IMR-90 (cell line): ENCODE measurements around the gene FAM193A. TPM values are rescaled to one million over a fixed set of nuclear protein-coding genes. Genes with fewer than 3 reads are reported as not detected.

Experiments used
- ATAC-seq: fragments of 200-7000 bp; cut with Tn5 transposase; 2 replicates; pipeline ENCODE4 v1.9.1; 2020; ENCODE audit warnings: low read depth, mild to moderate bottlenecking, moderate library complexity
- Bru-seq: library from RNA; stranded (reverse); fragments of 400-500 nt; gene quantifications from one replicate; lab custom pipeline; 2021; lab: Mats Ljungman, UMichigan
- BruChase-seq, 2 experiments: library from RNA; stranded (reverse); fragments of 400-500 nt; gene quantifications; one replicate each; lab custom pipeline; 2021; lab: Mats Ljungman, UMichigan
- BruUV-seq: library from RNA; stranded (reverse); fragments of 400-500 nt; replicated peaks from 2 replicates; lab custom pipeline; 2021; lab: Mats Ljungman, UMichigan
- CTCF ChIA-PET: fragments of 300-600 bp; formaldehyde crosslinking; extraction: SDS; loops from one replicate; lab custom pipeline; 2021; ENCODE audit warnings: antibody characterized with exemption; lab: Yijun Ruan, JAX
- POLR2A ChIA-PET: fragments of 300-600 bp; sonication (Branson Sonifier 250); formaldehyde crosslinking; loops from one replicate; lab custom pipeline; 2022; ENCODE audit warnings: antibody characterized with exemption; ENCODE audit not compliant: unreplicated experiment; lab: Charles Lee
- DNase-seq: peaks from one replicate; pipeline ENCODE4 v3.0.0; 2013
- H2AFZ ChIP-seq: replicated peaks from 2 replicates; pipeline ENCODE3; 2013; ENCODE audit warnings: low read length, mild to moderate bottlenecking; ENCODE audit not compliant: poor library complexity
- H2AK5ac ChIP-seq: 2 replicates; pipeline ENCODE4 v1.6.1; 2013; ENCODE audit warnings: low read depth, low read length, inconsistent platforms
- H2AK9ac ChIP-seq: replicated peaks from 2 replicates; pipeline ENCODE3; 2013; ENCODE audit warnings: mild to moderate bottlenecking, low read depth, low read length, moderate library complexity; ENCODE audit not compliant: poor library complexity
- H2BK120ac ChIP-seq: 2 replicates; pipeline ENCODE4 v1.6.1; 2013; ENCODE audit warnings: low read depth, low read length, inconsistent platforms
- H2BK15ac ChIP-seq: 3 replicates; pipeline ENCODE4 v1.6.1; 2013; ENCODE audit warnings: low read depth, low read length, inconsistent platforms
- H2BK20ac ChIP-seq: 2 replicates; pipeline ENCODE4 v1.6.1; 2013; ENCODE audit warnings: low read depth, mild to moderate bottlenecking, inconsistent platforms, low read length, moderate library complexity
- H2BK5ac ChIP-seq: 2 replicates; pipeline ENCODE4 v1.6.1; 2013; ENCODE audit warnings: mild to moderate bottlenecking, low read depth, low read length, inconsistent platforms; ENCODE audit not compliant: poor library complexity, severe bottlenecking
- H3K14ac ChIP-seq: replicated peaks from 2 replicates; pipeline ENCODE4 v1.6.1; 2013; ENCODE audit warnings: low read depth, low read length, inconsistent platforms
- H3K18ac ChIP-seq: 2 replicates; pipeline ENCODE4 v1.6.1; 2013; ENCODE audit warnings: low read depth, low read length, control low read depth
- H3K23ac ChIP-seq: 2 replicates; pipeline ENCODE4 v1.6.1; 2013; ENCODE audit warnings: low read depth, low read length, inconsistent platforms
- H3K27ac ChIP-seq: 2 replicates; pipeline ENCODE4 v1.5.1; 2013; ENCODE audit warnings: mild to moderate bottlenecking, control low read depth, low read length; ENCODE audit not compliant: insufficient read depth
- H3K27me3 ChIP-seq: 2 replicates; pipeline ENCODE4 v1.6.1; 2013; ENCODE audit warnings: low read length; ENCODE audit not compliant: control insufficient read depth, insufficient read depth
- H3K36me3 ChIP-seq: 2 replicates; pipeline ENCODE4 v1.6.1; 2013; ENCODE audit warnings: low read length, mixed read lengths; ENCODE audit not compliant: control insufficient read depth, insufficient read depth
- H3K4ac ChIP-seq: 2 replicates; pipeline ENCODE4 v1.6.1; 2013; ENCODE audit warnings: low read depth, low read length, inconsistent platforms
- H3K4me1 ChIP-seq: 2 replicates; pipeline ENCODE4 v1.6.1; 2013; ENCODE audit warnings: low read length, mixed read lengths; ENCODE audit not compliant: control insufficient read depth, insufficient read depth
- H3K4me2 ChIP-seq: 2 replicates; pipeline ENCODE4 v1.6.1; 2013; ENCODE audit warnings: low read depth, mild to moderate bottlenecking, control low read depth, low read length, moderate library complexity
- H3K4me3 ChIP-seq: 2 replicates; pipeline ENCODE4 v1.5.1; 2013; ENCODE audit warnings: low read depth, mild to moderate bottlenecking, control low read depth, low read length, moderate library complexity; ENCODE audit not compliant: insufficient read depth
- H3K56ac ChIP-seq: 2 replicates; pipeline ENCODE4 v1.6.1; 2013; ENCODE audit warnings: low read length, inconsistent platforms; ENCODE audit not compliant: insufficient read depth; ENCODE audit errors: extremely low read depth
- H3K79me1 ChIP-seq, 2 experiments: 2 replicates each; pipeline ENCODE4 v1.6.1; 2013; ENCODE audit warnings: low read length in 2 of 2, inconsistent platforms in 1 of 2, low read depth in 1 of 2
- H3K9ac ChIP-seq: 2 replicates; pipeline ENCODE4 v1.6.1; 2013; ENCODE audit warnings: low read depth, low read length, control low read depth
- H3K9me1 ChIP-seq: 2 replicates; pipeline ENCODE4 v1.6.1; 2013; ENCODE audit warnings: low read length, inconsistent platforms; ENCODE audit not compliant: insufficient read depth
- H3K9me3 ChIP-seq: 2 replicates; pipeline ENCODE4 v1.6.1; 2013; ENCODE audit warnings: low read length; ENCODE audit not compliant: control insufficient read depth, insufficient read depth
- H4K20me1 ChIP-seq: 2 replicates; pipeline ENCODE4 v1.6.1; 2013; ENCODE audit warnings: low read length, inconsistent platforms; ENCODE audit not compliant: insufficient read depth
- H4K5ac ChIP-seq: 2 replicates; pipeline ENCODE4 v1.6.1; 2013; ENCODE audit warnings: mild to moderate bottlenecking, low read depth, low read length, control low read depth
- H4K8ac ChIP-seq, 2 experiments: 2 replicates each; pipeline ENCODE4 v1.6.1; 2013; ENCODE audit warnings: low read depth in 2 of 2, low read length in 2 of 2, control low read depth in 1 of 2, inconsistent platforms in 1 of 2
- H4K91ac ChIP-seq: 2 replicates; pipeline ENCODE4 v1.6.1; 2013; ENCODE audit warnings: low read depth, low read length, inconsistent platforms; ENCODE audit not compliant: insufficient read depth
- BHLHE40 ChIP-seq: fragments of 150-350 bp; IDR thresholded peaks from 2 replicates; pipeline ENCODE4 v1.6.1; 2016; ENCODE audit warnings: mild to moderate bottlenecking, low read depth, low read length
- CEBPB ChIP-seq: IDR thresholded peaks from 2 replicates; pipeline ENCODE4 v1.6.1; 2012; ENCODE audit warnings: low read depth, low read length, improper control_type of control experiment
- ELK1 ChIP-seq: fragments of 150-350 bp; IDR thresholded peaks from 2 replicates; pipeline ENCODE4 v1.6.1; 2016; ENCODE audit warnings: low read depth, mild to moderate bottlenecking, low read length, moderate library complexity, borderline replicate concordance
- MAZ ChIP-seq: IDR thresholded peaks from 2 replicates; pipeline ENCODE4 v1.6.1; 2012; ENCODE audit warnings: low read depth, mild to moderate bottlenecking, low read length, improper control_type of control experiment, moderate library complexity, borderline replicate concordance
- MXI1 ChIP-seq: IDR thresholded peaks from 2 replicates; pipeline ENCODE4 v1.6.1; 2012; ENCODE audit warnings: low read depth, mild to moderate bottlenecking, low read length, moderate library complexity, borderline replicate concordance
- POLR2A ChIP-seq: IDR thresholded peaks from 2 replicates; pipeline ENCODE4 v1.6.1; 2012; ENCODE audit warnings: mild to moderate bottlenecking, low read depth, low read length
- RAD21 ChIP-seq: IDR thresholded peaks from 2 replicates; pipeline ENCODE4 v1.6.1; 2012; ENCODE audit warnings: low read length, improper control_type of control experiment
- USF2 ChIP-seq: fragments of 150-350 bp; IDR thresholded peaks from 2 replicates; pipeline ENCODE4 v1.6.1; 2017; ENCODE audit warnings: mild to moderate bottlenecking, antibody characterized with exemption, low read length, low read depth
- WGBS, 2 experiments: methylation state at CpG; one replicate each; pipeline versions ENCODE4 v1.1.5 to v1.1.7; 2013; ENCODE audit warnings: missing lambda C conversion rate in 2 of 2; ENCODE audit not compliant: insufficient read length in 1 of 2; ENCODE audit errors: extremely low coverage in 2 of 2; 5-methylcytosine and 5-hydroxymethylcytosine counted together
- dilution Hi-C: fragments of 300-500 bp; cut with HindIII; formaldehyde crosslinking; loops from one replicate; pipeline ENCODE4 v1.14.3; 2018; ENCODE audit warnings: low sequenced_read_pairs; ENCODE audit not compliant: unreplicated experiment
- in situ Hi-C: fragments of 300-500 bp; cut with MboI; formaldehyde crosslinking; loops from 3 replicates; pipeline ENCODE4 v1.14.3; 2019; ENCODE audit warnings: low sequenced_read_pairs, inconsistent platforms, mixed read lengths
- intact Hi-C: fragments of 100-400 bp; cut with micrococcal nuclease; formaldehyde crosslinking; loops from 2 replicates; pipeline ENCODE4 v1.10.0; 2022
- long read RNA-seq: library from polyadenylated mRNA; unstranded; transcript quantifications from one replicate; pipeline ENCODE4 v2.0.0, GENCODE V29; 2021; ENCODE audit not compliant: unreplicated experiment
- polyA plus RNA-seq, 3 experiments: library from polyadenylated mRNA; depleted of rRNA; stranded (reverse); fragments of >200 nt; gene quantifications; 2 replicates each; pipeline ENCODE4 v1.2.3, GENCODE V29; 2012; ENCODE audit warnings: low replicate concordance in 1 of 3
- total RNA-seq: library from RNA; depleted of rRNA; stranded (reverse); fragments of >200 nt; gene quantifications from 2 replicates; pipeline ENCODE4 v1.2.3, GENCODE V29; 2012; rRNA removed

Gene FAM193A
- 6.8 and 8.1 TPM in 2 replicates for total RNA-seq
- polyA plus RNA-seq (2012; rRNA removed), result 9.5 and 11.0 TPM in 2 replicates
- polyA plus RNA-seq (2012; cell fraction: cytosol; rRNA removed), result 7.7 and 8.2 TPM in 2 replicates
- 35.7 and 38.6 TPM in 2 replicates for polyA plus RNA-seq (2012; cell fraction: nucleus; rRNA removed; ENCODE audit: low replicate concordance)
- percentile 90 among the genes with signal in this experiment for Bru-seq, nascent RNA
- BruChase-seq, experiment 1, labeled RNA remaining after a 6-hour chase, result percentile 95 among the genes with signal in this experiment
- percentile 87 among the genes with signal in this experiment for BruChase-seq, experiment 2, labeled RNA remaining after a 2-hour chase
- long read RNA-seq, partial matches to known transcripts, result 10 of 11 reads
- long read RNA-seq, other reads (novel, unspliced or antisense), result 1 of 11 reads

- WGBS, 2 experiments, result 1% methylated on average over 36 of the region's 106 CpGs; no CpG with 5 or more reads in 1 of the 2 experiments
- in situ Hi-C loops (no loop called here), intact Hi-C loops (loop anchor here (1.0 to 2.0 kb wide), 2 partner anchors 50 to 126 kb away; no protein-coding TSS in a partner anchor), dilution Hi-C loops (no loop called here)
- Histone ChIP-seq H3K23ac (peak within 1 kb of the TSS; percentile 92), H3K9ac (peak within 1 kb of the TSS; percentile 87), H4K5ac (peak within 1 kb of the TSS; percentile 55), H3K18ac (peak within 1 kb of the TSS; percentile 23; the same call in 1 of the 2 replicates), H2AFZ (peak within 1 kb of the TSS; percentile 98), H3K4me2 (peak within 1 kb of the TSS; percentile 85), H2BK5ac (peak within 1 kb of the TSS; percentile 81), H4K20me1 (peaks cover 37% of the 10 kb centered on the region), H4K91ac (peak within 1 kb of the TSS; percentile 88), H3K27ac (peak within 1 kb of the TSS; percentile 92), H3K79me1 (peaks cover 0 to 26% of the 10 kb centered on the region in 2 experiments; a peak in 2 of 4 replicates), H3K9me1 (peaks cover 7% of the 10 kb centered on the region), H2BK20ac (no peak within 1 kb of the TSS), H2BK120ac (peak within 1 kb of the TSS; percentile 37), H3K9me3 (no peaks in the 10 kb centered on the region), H2BK15ac (no peak within 1 kb of the TSS), H2AK5ac (peak within 1 kb of the TSS; percentile 91), H3K4me1 (peaks cover 4% of the 10 kb centered on the region; the same call in 1 of the 2 replicates), H3K56ac (peak within 1 kb of the TSS; percentile 75), H2AK9ac (peak within 1 kb of the TSS; percentile 98), H3K4ac (peak within 1 kb of the TSS; percentile 94), H4K8ac (peak within 1 kb of the TSS; percentile 94 to 95), H3K27me3 (no peaks in the 10 kb centered on the region), H3K4me3 (peak within 1 kb of the TSS; percentile 99), H3K36me3 (peaks cover 2% of the 10 kb centered on the region; the same call in 1 of the 2 replicates), H3K14ac (peak within 1 kb of the TSS; percentile 72)
- DNase-seq (peak; percentile 100), ATAC-seq (peak; percentile 90)
- ChIA-PET POLR2A (no interaction called here), CTCF (no interaction called here)
- TF ChIP-seq BHLHE40 (peak; percentile 62; the same call in 1 of the 2 replicates), ELK1 (no peak), MAZ (peak; percentile 98), POLR2A (peak; percentile 77), RAD21 (no peak), USF2 (peak; percentile 38; the same call in 1 of the 2 replicates), CEBPB (peak; percentile 32; the same call in 1 of the 2 replicates), MXI1 (0 out of 2 replicates have a peak, but pooled peaks have one; percentile 45)
- no TSS peak for BruUV-seq
Observed at GRCh38 chr4:2536193-2537010, at the start of gene FAM193A. TSS of gene FAM193A (plus strand) at chr4:2536647. CDS start at chr4:2536916, 269 bp downstream.
